Measurements from ENCODE around the gene INTS3. TPM values are rescaled to one million over a fixed set of nuclear protein-coding genes. Genes with fewer than 3 reads are reported as not detected.

Gene INTS3
- total RNA-seq, 4 donors from 2014 or later = 38.3 to 75.4 (median 43.9) TPM

DNA sequence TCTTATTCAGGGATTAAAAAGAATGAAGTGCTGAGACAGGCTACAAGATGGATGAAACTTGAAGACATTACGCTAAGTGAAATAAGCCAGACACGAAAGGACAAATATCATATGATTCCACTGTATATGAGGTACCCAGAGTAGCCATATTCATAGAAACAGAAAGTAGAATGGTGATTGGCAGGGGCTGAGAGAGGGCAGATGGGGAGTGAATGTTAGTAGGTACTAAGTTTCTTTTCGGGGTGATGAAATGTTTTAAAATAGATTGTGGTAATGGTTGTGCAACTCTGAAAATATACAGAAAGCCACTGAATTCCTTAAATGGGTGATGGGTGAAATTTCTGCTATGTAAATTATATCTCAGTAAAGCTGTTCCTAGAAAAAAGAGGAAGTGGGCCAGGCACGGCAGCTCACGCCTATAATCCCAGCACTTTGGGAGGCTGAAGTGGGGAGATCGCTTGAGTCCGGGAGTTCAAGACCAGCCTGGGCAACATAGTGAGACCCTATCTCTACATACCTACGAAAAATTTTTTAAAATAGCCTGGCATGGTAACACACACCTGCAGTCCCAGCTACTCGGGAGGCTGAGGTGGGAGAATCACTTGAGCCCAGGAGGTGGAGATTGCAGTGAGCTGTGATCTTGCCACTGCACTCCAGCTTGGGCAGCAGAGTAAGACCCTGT, 63.3 kb downstream of the INTS3 start:
- H3K27ac ChIP-seq = peak overlapping the region; percentile 77
- peak overlapping the region; percentile 25 for H3K4me3 ChIP-seq
- H3K27me3 ChIP-seq = no peaks in the 10 kb centered on the region
- no peak for TF ChIP-seq CTCF (IDR thresholded peaks at IDR 0.05)
- no peak for TF ChIP-seq EP300 (IDR thresholded peaks at IDR 0.05)
- no peak for TF ChIP-seq POLR2A (IDR thresholded peaks at IDR 0.05)
- WGBS = 56% methylated on average over 9 of the region's 9 CpGs
- no peaks in the 10 kb centered on the region for H3K9me3 ChIP-seq
- no peaks in the 10 kb centered on the region for H3K36me3 ChIP-seq
- H3K4me1 ChIP-seq = peaks cover 22% of the 10 kb centered on the region
- peak in 1 of 2 donors; percentile 62 for DNase-seq (ENCODE audit: low spot score in 2 of 2)

GRCh38 chr1:153791648-153792253, 63.9 kb downstream of the INTS3 start:
- Histone ChIP-seq H3K27ac (no peak overlapping the region), H3K4me1 (peaks cover 22% of the 10 kb centered on the region), H3K27me3 (no peaks in the 10 kb centered on the region), H3K9me3 (no peaks in the 10 kb centered on the region), H3K4me3 (no peak overlapping the region), H3K36me3 (no peaks in the 10 kb centered on the region)
- TF ChIP-seq CTCF (IDR thresholded peaks at IDR 0.05) (no peak), POLR2A (IDR thresholded peaks at IDR 0.05) (no peak), EP300 (IDR thresholded peaks at IDR 0.05) (no peak), POLR2AphosphoS5 (IDR thresholded peaks at IDR 0.05) (no peak)
- 85% methylated on average over 13 of the region's 16 CpGs for WGBS
- peak in 1 of 2 donors; percentile 74 for DNase-seq (ENCODE audit: low spot score in 2 of 2)

DNA sequence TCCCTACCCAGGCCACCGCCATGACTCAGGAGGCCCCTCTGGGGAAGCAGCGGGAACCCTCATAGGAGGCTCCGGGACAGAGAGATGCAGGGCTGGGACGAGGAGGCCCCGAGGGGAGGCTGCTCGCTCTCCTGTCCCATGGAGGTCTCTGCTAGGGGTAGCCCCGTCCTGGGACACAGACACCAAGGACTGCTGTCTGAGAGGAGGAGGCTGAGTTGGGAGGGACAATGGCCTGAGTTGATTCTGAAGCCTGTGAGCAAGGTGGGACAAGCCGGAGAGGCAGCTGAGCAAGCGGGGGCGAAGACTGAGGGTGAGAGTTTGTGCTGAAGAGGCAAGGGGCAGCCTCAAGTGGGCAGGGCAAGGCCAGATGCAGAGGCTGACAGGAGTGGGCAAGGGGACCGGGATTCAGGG, 64.8 kb downstream of the INTS3 start:
- 85% methylated on average over 11 of the region's 11 CpGs for WGBS
- Histone ChIP-seq H3K27me3 (no peaks in the 10 kb centered on the region), H3K36me3 (no peaks in the 10 kb centered on the region), H3K4me1 (peaks cover 27% of the 10 kb centered on the region), H3K27ac (no peak overlapping the region), H3K9me3 (no peaks in the 10 kb centered on the region), H3K4me3 (no peak overlapping the region)
- no peak for TF ChIP-seq CTCF (IDR thresholded peaks at IDR 0.05)
- no peak for TF ChIP-seq POLR2A (IDR thresholded peaks at IDR 0.05)
- no peak for TF ChIP-seq POLR2AphosphoS5 (IDR thresholded peaks at IDR 0.05)
- no peak for TF ChIP-seq EP300 (IDR thresholded peaks at IDR 0.05)
- DNase-seq (ENCODE audit: low spot score in 2 of 2) = peak in 1 of 2 donors; percentile 61

GRCh38 chr1:153793261-153793972, 65.6 kb downstream of the INTS3 start:
- DNase-seq (ENCODE audit: low spot score in 2 of 2) = peak in 1 of 2 donors; percentile 58
- no peaks in the 10 kb centered on the region for H3K9me3 ChIP-seq
- H3K27ac ChIP-seq = no peak overlapping the region
- H3K36me3 ChIP-seq = no peaks in the 10 kb centered on the region
- no peak overlapping the region for H3K4me3 ChIP-seq
- WGBS = 84% methylated on average over 9 of the region's 9 CpGs
- H3K4me1 ChIP-seq = peaks cover 27% of the 10 kb centered on the region
- H3K27me3 ChIP-seq = no peaks in the 10 kb centered on the region
- TF ChIP-seq EP300 (IDR thresholded peaks at IDR 0.05) (no peak), POLR2A (IDR thresholded peaks at IDR 0.05) (no peak), CTCF (IDR thresholded peaks at IDR 0.05) (no peak), POLR2AphosphoS5 (IDR thresholded peaks at IDR 0.05) (no peak)

All from suprapubic skin (tissue), 4 donors.